H9 (cell line): ENCODE data around the gene IQSEC1. TPM values are rescaled to one million over a fixed set of nuclear protein-coding genes. Genes with fewer than 3 reads are reported as not detected.

Experiments
- DNase-seq: peaks from one replicate; pipeline ENCODE4 v3.0.0-alpha.2; 2017
- H2AFZ ChIP-seq: one replicate; pipeline ENCODE4 v1.6.1; 2013; ENCODE audit warnings: mild to moderate bottlenecking, low read length, control low read depth, moderate library complexity
- H2AK5ac ChIP-seq: 2 replicates; pipeline ENCODE4 v1.6.1; 2013; ENCODE audit warnings: low read length, control low read depth, mixed read lengths; ENCODE audit not compliant: insufficient read length
- H2BK120ac ChIP-seq: one replicate; pipeline ENCODE4 v1.6.1; 2013; ENCODE audit warnings: low read depth, mild to moderate bottlenecking, low read length, control low read depth, inconsistent platforms; ENCODE audit not compliant: poor library complexity, severe bottlenecking
- H2BK12ac ChIP-seq: 2 replicates; pipeline ENCODE4 v1.6.1; 2013; ENCODE audit warnings: low read length, control low read depth, mixed read lengths, low read depth; ENCODE audit not compliant: insufficient read length
- H2BK15ac ChIP-seq: 2 replicates; pipeline ENCODE4 v1.6.1; 2013; ENCODE audit warnings: low read depth, low read length, control low read depth
- H2BK20ac ChIP-seq: one replicate; pipeline ENCODE4 v1.6.1; 2013; ENCODE audit warnings: low read depth, mild to moderate bottlenecking, low read length, control low read depth, inconsistent platforms; ENCODE audit not compliant: poor library complexity, severe bottlenecking
- H2BK5ac ChIP-seq: 2 replicates; pipeline ENCODE4 v1.6.1; 2013; ENCODE audit warnings: low read length, control low read depth, mixed read lengths; ENCODE audit not compliant: insufficient read length
- H3K14ac ChIP-seq: 2 replicates; pipeline ENCODE4 v1.6.1; 2013; ENCODE audit warnings: low read length, control low read depth; ENCODE audit not compliant: insufficient read depth
- H3K18ac ChIP-seq: 2 replicates; pipeline ENCODE4 v1.6.1; 2013; ENCODE audit warnings: low read depth, mild to moderate bottlenecking, mixed read lengths, low read length, control low read depth; ENCODE audit not compliant: insufficient read length
- H3K23ac ChIP-seq: 2 replicates; pipeline ENCODE4 v1.6.1; 2013; ENCODE audit warnings: low read length, control low read depth, mixed read lengths, low read depth; ENCODE audit not compliant: insufficient read length
- H3K23me2 ChIP-seq: 2 replicates; pipeline ENCODE4 v1.6.1; 2013; ENCODE audit warnings: low read depth, mild to moderate bottlenecking, mixed read lengths, low read length, control low read depth; ENCODE audit not compliant: insufficient read length, poor library complexity, severe bottlenecking
- H3K27ac ChIP-seq: 2 replicates; pipeline ENCODE4 v1.5.1; 2013; ENCODE audit warnings: low read length, control low read depth, mixed read lengths, low read depth; ENCODE audit not compliant: insufficient read length
- H3K27me3 ChIP-seq: 2 replicates; pipeline ENCODE4 v1.6.1; 2013; ENCODE audit warnings: low read length, control low read depth, inconsistent platforms; ENCODE audit not compliant: insufficient read depth
- H3K4ac ChIP-seq: 2 replicates; pipeline ENCODE4 v1.6.1; 2013; ENCODE audit warnings: low read depth, mild to moderate bottlenecking, control low read depth, inconsistent platforms, low read length, moderate library complexity
- H3K4me1 ChIP-seq: 2 replicates; pipeline ENCODE4 v1.6.1; 2013; ENCODE audit warnings: low read length, control low read depth, inconsistent platforms; ENCODE audit not compliant: insufficient read depth
- H3K4me2 ChIP-seq: 2 replicates; pipeline ENCODE4 v1.6.1; 2013; ENCODE audit warnings: low read length, control low read depth, mixed read lengths; ENCODE audit not compliant: insufficient read length, insufficient read depth
- H3K56ac ChIP-seq: 2 replicates; pipeline ENCODE4 v1.6.1; 2013; ENCODE audit warnings: low read depth, mild to moderate bottlenecking, mixed read lengths, low read length, control low read depth; ENCODE audit not compliant: insufficient read length
- H3K79me1 ChIP-seq: 2 replicates; pipeline ENCODE4 v1.6.1; 2013; ENCODE audit warnings: low read depth, mild to moderate bottlenecking, moderate library complexity, low read length, control low read depth, inconsistent platforms; ENCODE audit not compliant: insufficient read depth, poor library complexity, severe bottlenecking
- H3K79me2 ChIP-seq: 2 replicates; pipeline ENCODE4 v1.6.1; 2013; ENCODE audit warnings: low read length, control low read depth, inconsistent platforms; ENCODE audit not compliant: insufficient read depth
- H3K9ac ChIP-seq: 2 replicates; pipeline ENCODE4 v1.6.1; 2013; ENCODE audit warnings: low read length, control low read depth, mixed read lengths; ENCODE audit not compliant: insufficient read length; ENCODE audit errors: extremely low read depth
- H3K9me3 ChIP-seq: one replicate; pipeline ENCODE4 v1.6.1; 2013; ENCODE audit warnings: low read depth, low read length, inconsistent platforms; ENCODE audit not compliant: control insufficient read depth
- H3T11ph ChIP-seq: one replicate; pipeline ENCODE4 v1.6.1; 2013; ENCODE audit warnings: mild to moderate bottlenecking, low read length, control low read depth, inconsistent platforms
- H4K20me1 ChIP-seq: one replicate; pipeline ENCODE4 v1.6.1; 2013; ENCODE audit not compliant: control insufficient read depth, insufficient read length, insufficient read depth
- H4K5ac ChIP-seq: 2 replicates; pipeline ENCODE4 v1.6.1; 2013; ENCODE audit warnings: low read depth, mild to moderate bottlenecking, mixed read lengths, low read length, control low read depth; ENCODE audit not compliant: insufficient read length
- H4K8ac ChIP-seq: replicated peaks from 2 replicates; pipeline ENCODE4 v1.6.1; 2013; ENCODE audit warnings: low read length, control low read depth, mixed read lengths, low read depth; ENCODE audit not compliant: insufficient read length
- H4K91ac ChIP-seq: 2 replicates; pipeline ENCODE4 v1.6.1; 2013; ENCODE audit warnings: low read depth, mild to moderate bottlenecking, moderate library complexity, mixed read lengths, low read length, control low read depth; ENCODE audit not compliant: insufficient read length
- H3K27ac Mint-ChIP-seq, 3 experiments: 2 replicates in 2 of 3; 3 replicates in 1 of 3; pipeline ENCODE4 v1.8.0; 2020 to 2021; ENCODE audit warnings: mixed read lengths in 3 of 3, mild to moderate bottlenecking in 1 of 3, moderate library complexity in 1 of 3
- H3K27me3 Mint-ChIP-seq: 2 replicates; pipeline ENCODE4 v1.8.0; 2021; ENCODE audit warnings: low read depth, mild to moderate bottlenecking, moderate library complexity, mixed read lengths
- H3K36me3 Mint-ChIP-seq, 3 experiments: 2 replicates in 2 of 3; 3 replicates in 1 of 3; pipeline ENCODE4 v1.8.0; 2020 to 2021; ENCODE audit warnings: low read depth in 3 of 3, mixed read lengths in 3 of 3; ENCODE audit not compliant: insufficient read depth in 1 of 3
- H3K4me1 Mint-ChIP-seq, 2 experiments: 2 replicates each; pipeline ENCODE4 v1.8.0; 2020; ENCODE audit warnings: mixed read lengths in 2 of 2
- H3K4me3 Mint-ChIP-seq, 2 experiments: 2 replicates in 1 of 2; 3 replicates in 1 of 2; pipeline ENCODE4 v1.8.0; 2020 to 2021; ENCODE audit warnings: mild to moderate bottlenecking in 2 of 2, mixed read lengths in 2 of 2, moderate library complexity in 1 of 2
- H3K9me3 Mint-ChIP-seq, 2 experiments: 2 replicates in 1 of 2; 3 replicates in 1 of 2; pipeline ENCODE4 v1.8.0; 2020; ENCODE audit warnings: mild to moderate bottlenecking in 2 of 2, mixed read lengths in 2 of 2, moderate library complexity in 1 of 2
- WGBS: extraction: QIAGEN DNeasy Blood & Tissue Kit; methylation state at CpG from one replicate; pipeline ENCODE4 v1.1.7; 2013; ENCODE audit warnings: missing lambda C conversion rate, low lambda C conversion rate, mixed read lengths; ENCODE audit not compliant: insufficient read length; ENCODE audit errors: extremely low coverage; 5-methylcytosine and 5-hydroxymethylcytosine counted together
- total RNA-seq: library from RNA; stranded (reverse); gene quantifications from 2 replicates; pipeline ENCODE4 v1.2.1, GENCODE V29; 2021
- TF ChIP-seq, protein P1 (sequence below): fragments of 200-600 bp; sonication (generic); conservative IDR thresholded peaks from 3 replicates; pipeline ENCODE4 v1.8.0; 2021; ENCODE audit warnings: antibody characterized with exemption, mild to moderate bottlenecking

IQSEC1 gene
- total RNA-seq, 1 experiment from 2014 or later, result 19.1 TPM

DNA sequence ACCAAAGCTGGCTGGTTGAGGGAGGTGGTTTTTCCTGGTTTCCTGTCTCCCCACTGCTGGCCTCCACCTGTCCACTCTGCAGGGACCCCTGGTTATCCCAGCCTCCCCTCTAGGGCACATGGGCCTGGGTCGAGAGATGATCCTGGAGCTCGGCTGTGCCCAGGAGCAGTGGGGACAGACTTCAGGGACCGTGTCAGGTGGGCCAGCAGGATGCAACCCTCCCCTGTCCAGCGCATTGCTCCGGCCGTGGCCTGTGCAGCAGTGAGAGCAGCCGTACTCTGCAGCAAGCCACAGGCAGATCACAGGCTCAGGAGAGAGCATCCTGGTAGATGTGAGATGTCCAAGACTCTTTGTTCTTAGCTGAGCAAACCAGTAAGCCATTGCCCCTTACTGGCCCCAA lies 139.3 kb downstream of the IQSEC1 start:
- H3K14ac ChIP-seq, result no peak overlapping the region; the same call in 1 of the 2 replicates
- no peak overlapping the region for H2BK120ac ChIP-seq
- TF ChIP-seq, protein P1, sequence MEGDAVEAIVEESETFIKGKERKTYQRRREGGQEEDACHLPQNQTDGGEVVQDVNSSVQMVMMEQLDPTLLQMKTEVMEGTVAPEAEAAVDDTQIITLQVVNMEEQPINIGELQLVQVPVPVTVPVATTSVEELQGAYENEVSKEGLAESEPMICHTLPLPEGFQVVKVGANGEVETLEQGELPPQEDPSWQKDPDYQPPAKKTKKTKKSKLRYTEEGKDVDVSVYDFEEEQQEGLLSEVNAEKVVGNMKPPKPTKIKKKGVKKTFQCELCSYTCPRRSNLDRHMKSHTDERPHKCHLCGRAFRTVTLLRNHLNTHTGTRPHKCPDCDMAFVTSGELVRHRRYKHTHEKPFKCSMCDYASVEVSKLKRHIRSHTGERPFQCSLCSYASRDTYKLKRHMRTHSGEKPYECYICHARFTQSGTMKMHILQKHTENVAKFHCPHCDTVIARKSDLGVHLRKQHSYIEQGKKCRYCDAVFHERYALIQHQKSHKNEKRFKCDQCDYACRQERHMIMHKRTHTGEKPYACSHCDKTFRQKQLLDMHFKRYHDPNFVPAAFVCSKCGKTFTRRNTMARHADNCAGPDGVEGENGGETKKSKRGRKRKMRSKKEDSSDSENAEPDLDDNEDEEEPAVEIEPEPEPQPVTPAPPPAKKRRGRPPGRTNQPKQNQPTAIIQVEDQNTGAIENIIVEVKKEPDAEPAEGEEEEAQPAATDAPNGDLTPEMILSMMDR, result no peak
- Mint-ChIP-seq H3K27me3 (no peaks in the 10 kb centered on the region), H3K4me1 (no peaks in the 10 kb centered on the region), H3K36me3 (peaks cover 4 to 12% (median 9%) of the 10 kb centered on the region in 3 experiments; a peak in 5 of 7 replicates), H3K27ac (no peak overlapping the region; a peak in 1 of 7 replicates), H3K9me3 (no peaks in the 10 kb centered on the region), H3K4me3 (no peak overlapping the region)
- H3K23ac ChIP-seq, result no peak overlapping the region
- no peak overlapping the region for H3K9ac ChIP-seq
- H3K9me3 ChIP-seq, result no peaks in the 10 kb centered on the region
- no peaks in the 10 kb centered on the region for H3K79me2 ChIP-seq
- H2AK5ac ChIP-seq, result no peak overlapping the region
- no peak overlapping the region for H2BK15ac ChIP-seq
- H3T11ph ChIP-seq, result no peak overlapping the region
- no peak overlapping the region for H2BK20ac ChIP-seq
- H3K27me3 ChIP-seq, result no peaks in the 10 kb centered on the region
- no peak overlapping the region for H2BK5ac ChIP-seq
- H3K4me2 ChIP-seq, result no peak overlapping the region
- no peaks in the 10 kb centered on the region for H4K20me1 ChIP-seq
- no peak overlapping the region for H4K91ac ChIP-seq
- no peaks in the 10 kb centered on the region for H3K23me2 ChIP-seq
- H3K56ac ChIP-seq, result no peak overlapping the region
- DNase-seq, result no peak
- H3K4me1 ChIP-seq, result no peaks in the 10 kb centered on the region
- no peak overlapping the region for H4K5ac ChIP-seq
- H2AFZ ChIP-seq, result no peak overlapping the region
- H3K79me1 ChIP-seq, result no peaks in the 10 kb centered on the region
- no peak overlapping the region for H3K4ac ChIP-seq
- no peak overlapping the region for H3K18ac ChIP-seq
- no peak overlapping the region for H3K27ac ChIP-seq
- H2BK12ac ChIP-seq, result no peak overlapping the region
- no CpG with 5 or more reads among the region's 7 CpGs for WGBS
- no peak overlapping the region for H4K8ac ChIP-seq
